H1 (cell line): ENCODE results near the gene SLC44A1. TPM values are rescaled to one million over a fixed set of nuclear protein-coding genes. Genes with fewer than 3 reads are reported as not detected.

Experiments
- BACH1 ChIP-seq: IDR thresholded peaks from 2 replicates; pipeline ENCODE4 v1.6.1; 2012; ENCODE audit warnings: low read length, improper control_type of control experiment
- EZH2 ChIP-seq: fragments of 200-600 bp; sonication (generic); IDR thresholded peaks from 2 replicates; pipeline ENCODE4 v1.7.1; 2012; ENCODE audit warnings: low read depth, mild to moderate bottlenecking, moderate library complexity, low read length, inconsistent platforms; ENCODE audit not compliant: severe bottlenecking
- KDM4A ChIP-seq: IDR thresholded peaks from one replicate; pipeline ENCODE4 v1.7.1; 2012; ENCODE audit warnings: low read depth, mild to moderate bottlenecking, moderate library complexity, low read length, inconsistent platforms; ENCODE audit not compliant: severe bottlenecking
- NANOG ChIP-seq: IDR thresholded peaks from 2 replicates; pipeline ENCODE4 v1.6.1; 2011; ENCODE audit warnings: low read length, low read depth, mild to moderate bottlenecking, inconsistent platforms; ENCODE audit not compliant: insufficient read depth, poor library complexity, severe bottlenecking
- RAD21 ChIP-seq, 2 experiments: IDR thresholded peaks in 1 of 2; conservative IDR thresholded peaks in 1 of 2; 2 replicates each; pipeline ENCODE4 v1.6.1; 2011; ENCODE audit warnings: low read depth in 2 of 2, low read length in 2 of 2, improper control_type of control experiment in 1 of 2, inconsistent platforms in 1 of 2, mild to moderate bottlenecking in 1 of 2, moderate library complexity in 1 of 2
- TAF7 ChIP-seq: optimal IDR thresholded peaks from 2 replicates; pipeline ENCODE3; 2011; ENCODE audit warnings: low read depth, mild to moderate bottlenecking, inconsistent platforms, low read length, moderate library complexity, borderline replicate concordance
- TBP ChIP-seq: IDR thresholded peaks from 2 replicates; pipeline ENCODE4 v1.6.1; 2011; ENCODE audit warnings: low read depth, low read length, improper control_type of control experiment
- ZNF274 ChIP-seq: IDR thresholded peaks from 2 replicates; pipeline ENCODE4 v1.7.0; 2012; ENCODE audit warnings: low read length, borderline replicate concordance; ENCODE audit errors: extremely low read depth
- polyA plus RNA-seq, 7 experiments: library from polyadenylated mRNA; depleted of rRNA in 3 of 7; stranded (reverse) in 5 of 7; unstranded in 2 of 7; fragments of >200 nt in 5 of 7; fragments of 200-250 nt in 2 of 7; gene quantifications; 1 replicate in 5 of 7; 2 replicates in 1 of 7; 4 replicates in 1 of 7; pipeline versions ENCODE4 v1.2.1 to v1.2.3, GENCODE V29; 2011 to 2013; ENCODE audit warnings: missing spikeins in 2 of 7, mixed read lengths in 2 of 7
- total RNA-seq: library from RNA; stranded (reverse); fragmentation: NEBNext Ultra II Directional; extraction: Animal tissue kit (Norgen Biotek cat#: 25700); gene quantifications from 2 replicates; pipeline ENCODE4 v1.2.1, GENCODE V29; 2021

Gene SLC44A1
- total and polyA plus RNA-seq, 2 of the 8 experiments (the other 6 are each of a cell fraction or from before 2014, with no cell fraction given), result 30.5 to 71.2 TPM

DNA sequence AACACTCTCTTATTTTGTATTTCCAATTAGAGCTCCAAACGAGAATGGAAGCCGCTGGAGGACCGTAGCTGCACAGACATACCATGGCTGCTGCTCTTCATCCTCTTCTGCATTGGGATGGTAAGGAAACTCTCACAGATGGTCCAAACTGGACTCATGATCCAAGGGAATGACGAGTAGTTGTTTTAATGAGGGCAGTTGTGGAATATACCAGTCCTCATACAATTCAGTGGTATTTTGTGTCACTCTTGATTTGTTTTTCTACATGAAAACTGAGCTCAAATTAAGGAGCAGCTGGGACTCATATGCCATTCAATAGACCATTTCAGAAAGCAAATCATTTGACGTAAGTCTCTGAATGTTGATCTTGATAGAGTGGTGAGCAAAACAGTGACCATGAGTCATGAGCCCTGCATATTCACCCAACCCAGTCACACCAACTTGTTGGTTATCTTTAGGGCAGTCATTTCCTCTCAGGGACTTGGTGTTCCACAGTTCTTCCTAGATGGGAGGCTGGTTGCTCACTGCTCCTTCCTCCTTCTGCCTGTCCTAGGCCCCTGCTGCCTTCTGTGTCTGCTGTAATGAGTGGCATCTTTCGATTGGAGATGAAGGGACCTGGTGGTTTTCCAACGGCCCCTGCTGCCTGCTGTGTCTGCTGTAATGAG, 54.9 kb downstream of the SLC44A1 start (continued):
- TF ChIP-seq KDM4A (no peak), RAD21 (IDR thresholded peaks at IDR 0.05 in 1 of 2, conservative IDR thresholded peaks at IDR 0.05 in 1 of 2; ENCODE audit: low read depth in 2 of 2, low read length in 2 of 2) (no peak), BACH1 (no peak), NANOG (no peak), TAF7 (no peak), TBP (no peak), ZNF274 (no peak), EZH2 (no peak)
